SU-DHL-6 (cell line): ENCODE results near the gene EXOC3L1.

Experiments
- CTCF ChIP-seq: fragments of 200-600 bp; sonication (generic); IDR thresholded peaks from one replicate; pipeline ENCODE4 v1.5.1; 2017; ENCODE audit warnings: antibody characterized with exemption, mild to moderate bottlenecking, low read length, moderate library complexity; ENCODE audit not compliant: insufficient read depth, poor library complexity, severe bottlenecking
- EZH2phosphoT487 ChIP-seq: fragments of 200-600 bp; sonication (generic), shearing (Covaris generic); conservative IDR thresholded peaks from 2 replicates; pipeline ENCODE4 v1.6.1; 2018; ENCODE audit warnings: mild to moderate bottlenecking, antibody characterized with exemption, low read length, moderate library complexity, mixed read lengths

- TF ChIP-seq CTCF: no peak
- no peak for TF ChIP-seq EZH2phosphoT487
Measured at GRCh38 chr16:67202426-67202825, 12.5 kb upstream of the EXOC3L1 start.
